Measurements from ENCODE around the gene NLRP13.

DNA sequence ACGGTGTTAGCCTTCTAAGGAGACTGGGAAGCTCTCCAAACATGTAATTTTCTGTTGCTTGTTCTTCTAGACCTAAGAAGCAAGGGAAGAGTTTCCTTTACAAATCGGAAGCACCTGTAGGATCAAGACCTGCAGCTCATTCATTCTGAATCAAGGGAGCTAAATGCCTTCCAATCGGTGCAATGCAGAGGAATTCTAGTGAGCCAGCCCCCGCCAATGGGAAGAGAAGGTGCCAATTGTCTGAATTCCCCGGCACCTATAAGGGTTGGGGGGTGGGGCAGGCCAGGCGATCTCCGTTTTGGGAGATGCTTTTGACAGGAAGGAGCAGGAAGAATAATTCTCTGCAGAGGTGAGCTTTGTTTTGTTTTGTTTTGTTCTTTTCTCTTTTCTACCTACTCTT lies 7.1 kb upstream of the NLRP13 start:
- TF ChIP-seq, protein P1, sequence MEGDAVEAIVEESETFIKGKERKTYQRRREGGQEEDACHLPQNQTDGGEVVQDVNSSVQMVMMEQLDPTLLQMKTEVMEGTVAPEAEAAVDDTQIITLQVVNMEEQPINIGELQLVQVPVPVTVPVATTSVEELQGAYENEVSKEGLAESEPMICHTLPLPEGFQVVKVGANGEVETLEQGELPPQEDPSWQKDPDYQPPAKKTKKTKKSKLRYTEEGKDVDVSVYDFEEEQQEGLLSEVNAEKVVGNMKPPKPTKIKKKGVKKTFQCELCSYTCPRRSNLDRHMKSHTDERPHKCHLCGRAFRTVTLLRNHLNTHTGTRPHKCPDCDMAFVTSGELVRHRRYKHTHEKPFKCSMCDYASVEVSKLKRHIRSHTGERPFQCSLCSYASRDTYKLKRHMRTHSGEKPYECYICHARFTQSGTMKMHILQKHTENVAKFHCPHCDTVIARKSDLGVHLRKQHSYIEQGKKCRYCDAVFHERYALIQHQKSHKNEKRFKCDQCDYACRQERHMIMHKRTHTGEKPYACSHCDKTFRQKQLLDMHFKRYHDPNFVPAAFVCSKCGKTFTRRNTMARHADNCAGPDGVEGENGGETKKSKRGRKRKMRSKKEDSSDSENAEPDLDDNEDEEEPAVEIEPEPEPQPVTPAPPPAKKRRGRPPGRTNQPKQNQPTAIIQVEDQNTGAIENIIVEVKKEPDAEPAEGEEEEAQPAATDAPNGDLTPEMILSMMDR (IDR thresholded peaks at IDR 0.05), result no peak
- no peak for TF ChIP-seq POLR2A (IDR thresholded peaks at IDR 0.05)

Measured in adrenal gland (tissue), 5 donors.